GM12878 (cell line): Measurements from ENCODE around the gene SAP25. TPM values are rescaled to one million over a fixed set of nuclear protein-coding genes. Genes with fewer than 3 reads are reported as not detected.

Experiments
- ATAC-seq: fragments of 200-7000 bp; cut with Tn5 transposase; 3 replicates; pipeline ENCODE4 v1.9.1; 2020; ENCODE audit warnings: mild to moderate bottlenecking, moderate library complexity
- BruUV-seq: library from RNA; stranded (reverse); fragments of 400-500 nt; replicated peaks from 2 replicates; lab custom pipeline; 2021; lab: Mats Ljungman, UMichigan
- CTCF ChIA-PET: fragments of 300-600 bp; sonication (Branson Sonifier 250); formaldehyde crosslinking; extraction: SDS; loops from one replicate; lab custom pipeline; 2021; ENCODE audit warnings: inconsistent platforms; lab: Yijun Ruan, JAX
- POLR2A ChIA-PET: fragments of 350-600 bp; formaldehyde crosslinking; extraction: SDS; loops from one replicate; lab custom pipeline; 2021; ENCODE audit warnings: inconsistent platforms; lab: Charles Lee
- RAD21 ChIA-PET: fragments of 300-600 bp; sonication (Branson Sonifier 250); formaldehyde crosslinking; loops from one replicate; lab custom pipeline; 2023; ENCODE audit warnings: antibody characterized with exemption; ENCODE audit not compliant: unreplicated experiment; lab: Charles Lee
- SMC1A ChIA-PET: fragments of 300-600 bp; sonication (Branson Sonifier 250); formaldehyde crosslinking; loops from one replicate; lab custom pipeline; 2023; ENCODE audit not compliant: unreplicated experiment, uncharacterized antibody; lab: Charles Lee
- DNase-seq: peaks from one replicate; pipeline ENCODE4 v3.0.0-alpha.2; 2011; ENCODE audit warnings: low read depth, low spot score
- FAIRE-seq: peaks from 3 replicates; lab custom pipeline; 2011; peaks lifted over from hg19 to GRCh38; lab: Jason Lieb, UNC
- H2AFZ ChIP-seq: 2 replicates; pipeline ENCODE4 v1.6.0; 2011; ENCODE audit warnings: low read depth, low read length, control low read depth; ENCODE audit not compliant: control insufficient read depth
- H3K27ac ChIP-seq: 2 replicates; pipeline ENCODE4 v1.5.1; 2011; ENCODE audit warnings: control low read depth; ENCODE audit not compliant: control insufficient read depth, insufficient read depth
- H3K27me3 ChIP-seq, 2 experiments: replicated peaks in 1 of 2; 2 replicates each; pipeline versions ENCODE4 v1.6.0 to v1.6.1; 2011; ENCODE audit warnings: low read length in 1 of 2; ENCODE audit not compliant: control insufficient read depth in 2 of 2, insufficient read depth in 2 of 2
- H3K36me3 ChIP-seq, 2 experiments: 2 replicates each; pipeline ENCODE4 v1.5.1; 2011; ENCODE audit warnings: low read length in 1 of 2; ENCODE audit not compliant: control insufficient read depth in 2 of 2, insufficient read depth in 2 of 2
- H3K4me1 ChIP-seq: 2 replicates; pipeline ENCODE4 v1.6.1; 2011; ENCODE audit warnings: mild to moderate bottlenecking, low read length, moderate library complexity, mixed read lengths; ENCODE audit not compliant: control insufficient read depth, insufficient read depth
- H3K4me2 ChIP-seq: 2 replicates; pipeline ENCODE4 v1.6.0; 2011; ENCODE audit warnings: control low read depth; ENCODE audit not compliant: control insufficient read depth, insufficient read depth
- H3K4me3 ChIP-seq: fragments of 200-600 bp; sonication (generic); 2 replicates; pipeline ENCODE4 v1.5.1; 2016
- H3K79me2 ChIP-seq: 2 replicates; pipeline ENCODE4 v1.6.0; 2011; ENCODE audit warnings: low read length; ENCODE audit not compliant: control insufficient read depth, insufficient read depth
- H3K9ac ChIP-seq: 2 replicates; pipeline ENCODE4 v1.8.0; 2011; ENCODE audit warnings: low read length, control low read depth, mixed read lengths; ENCODE audit not compliant: control insufficient read depth, insufficient read depth
- H3K9me3 ChIP-seq: replicated peaks from 3 replicates; pipeline ENCODE4 v1.5.1; 2011; ENCODE audit warnings: mild to moderate bottlenecking, low read length; ENCODE audit not compliant: control insufficient read depth, insufficient read depth
- H4K20me1 ChIP-seq: 2 replicates; pipeline ENCODE4 v1.6.0; 2011; ENCODE audit not compliant: control insufficient read depth, insufficient read depth
- HCFC1 ChIP-seq: fragments of 150-350 bp; IDR thresholded peaks from 2 replicates; pipeline ENCODE4 v1.6.1; 2014; ENCODE audit warnings: low read length
- PAX5 ChIP-seq: IDR thresholded peaks from 2 replicates; pipeline ENCODE4 v1.6.1; 2011; ENCODE audit warnings: low read depth, low read length, borderline replicate concordance
- RAD21 ChIP-seq: IDR thresholded peaks from 2 replicates; pipeline ENCODE4 v1.6.1; 2011; ENCODE audit warnings: mild to moderate bottlenecking, low read depth, low read length, moderate library complexity; ENCODE audit not compliant: insufficient read depth
- RELA ChIP-seq: fragments of 450-650 bp; IDR thresholded peaks from 2 replicates; pipeline ENCODE4 v1.8.0; 2014; ENCODE audit warnings: borderline replicate concordance; ENCODE audit not compliant: partially characterized antibody
- RFX5 ChIP-seq: IDR thresholded peaks from 2 replicates; pipeline ENCODE4 v1.6.1; 2011; ENCODE audit warnings: low read depth, low read length, improper control_type of control experiment
- USF1 ChIP-seq: IDR thresholded peaks from 2 replicates; pipeline ENCODE4 v1.6.1; 2011; ENCODE audit warnings: borderline replicate concordance, low read depth, mild to moderate bottlenecking, moderate library complexity, mixed read lengths, low read length; ENCODE audit not compliant: insufficient read depth; ENCODE audit errors: extremely low read length
- WGBS: methylation state at CpG from one replicate; pipeline ENCODE4 v1.1.6; 2016; ENCODE audit warnings: low lambda C conversion rate; ENCODE audit not compliant: insufficient replicate concordance, insufficient coverage; ENCODE audit errors: missing lambda C conversion rate; 5-methylcytosine and 5-hydroxymethylcytosine counted together
- in situ Hi-C: fragments of 300-500 bp; cut with MboI; formaldehyde crosslinking; loops from 9 replicates; pipeline ENCODE4 v1.14.3; 2018; ENCODE audit warnings: mixed read lengths
- intact Hi-C: fragments of 100-400 bp; cut with micrococcal nuclease; formaldehyde crosslinking; loops from one replicate; pipeline ENCODE4 v1.14.2; 2022; ENCODE audit not compliant: unreplicated experiment
- polyA plus RNA-seq, 11 experiments: library from polyadenylated mRNA; depleted of rRNA in 4 of 11; unstranded in 6 of 11; stranded (reverse) in 5 of 11; fragments of >200 nt; fragmentation: Nextera tagmentation in 4 of 11; fragmentation: Illumina TruSeq in 1 of 11; extraction: Ambion mirVana in 4 of 11; extraction: Trizol in 1 of 11; gene quantifications; 1 replicate in 1 of 11; 2 replicates in 10 of 11; pipeline versions ENCODE4 v1.2.1 to v1.2.3, GENCODE V29; 2011 to 2016; ENCODE audit warnings: inconsistent platforms in 2 of 11, missing spikeins in 2 of 11, low read depth in 1 of 11
- total RNA-seq, 4 experiments: library from RNA; depleted of rRNA in 3 of 4; stranded (reverse); fragments of >200 nt in 3 of 4; fragmentation: Illumina TruSeq in 1 of 4; extraction: Trizol in 1 of 4; gene quantifications; 2 replicates each; pipeline versions ENCODE4 v1.2.1 to v1.2.3, GENCODE V29; 2013 to 2021
- TF ChIP-seq, protein P1 (sequence below): fragments of 450-650 bp; formaldehyde crosslinking; IDR thresholded peaks from 2 replicates; pipeline ENCODE4 v1.5.0; 2022; ENCODE audit warnings: mild to moderate bottlenecking, missing genetic modification characterization

Gene SAP25
- total and polyA plus RNA-seq, 10 of the 15 experiments (the other 5 are each of a cell fraction or from before 2014, with no cell fraction given) = 0.14 to 8.6 (median 1.1) TPM

GRCh38 chr7:100611983-100612729 is 38.5 kb upstream of the SAP25 start, which contains the start of gene MOSPD3 (continued):
- TF ChIP-seq RELA (no peak), USF1 (no peak), RAD21 (no peak), HCFC1 (peak; percentile 39; the same call in 1 of the 2 replicates)
- TF ChIP-seq, protein P1, sequence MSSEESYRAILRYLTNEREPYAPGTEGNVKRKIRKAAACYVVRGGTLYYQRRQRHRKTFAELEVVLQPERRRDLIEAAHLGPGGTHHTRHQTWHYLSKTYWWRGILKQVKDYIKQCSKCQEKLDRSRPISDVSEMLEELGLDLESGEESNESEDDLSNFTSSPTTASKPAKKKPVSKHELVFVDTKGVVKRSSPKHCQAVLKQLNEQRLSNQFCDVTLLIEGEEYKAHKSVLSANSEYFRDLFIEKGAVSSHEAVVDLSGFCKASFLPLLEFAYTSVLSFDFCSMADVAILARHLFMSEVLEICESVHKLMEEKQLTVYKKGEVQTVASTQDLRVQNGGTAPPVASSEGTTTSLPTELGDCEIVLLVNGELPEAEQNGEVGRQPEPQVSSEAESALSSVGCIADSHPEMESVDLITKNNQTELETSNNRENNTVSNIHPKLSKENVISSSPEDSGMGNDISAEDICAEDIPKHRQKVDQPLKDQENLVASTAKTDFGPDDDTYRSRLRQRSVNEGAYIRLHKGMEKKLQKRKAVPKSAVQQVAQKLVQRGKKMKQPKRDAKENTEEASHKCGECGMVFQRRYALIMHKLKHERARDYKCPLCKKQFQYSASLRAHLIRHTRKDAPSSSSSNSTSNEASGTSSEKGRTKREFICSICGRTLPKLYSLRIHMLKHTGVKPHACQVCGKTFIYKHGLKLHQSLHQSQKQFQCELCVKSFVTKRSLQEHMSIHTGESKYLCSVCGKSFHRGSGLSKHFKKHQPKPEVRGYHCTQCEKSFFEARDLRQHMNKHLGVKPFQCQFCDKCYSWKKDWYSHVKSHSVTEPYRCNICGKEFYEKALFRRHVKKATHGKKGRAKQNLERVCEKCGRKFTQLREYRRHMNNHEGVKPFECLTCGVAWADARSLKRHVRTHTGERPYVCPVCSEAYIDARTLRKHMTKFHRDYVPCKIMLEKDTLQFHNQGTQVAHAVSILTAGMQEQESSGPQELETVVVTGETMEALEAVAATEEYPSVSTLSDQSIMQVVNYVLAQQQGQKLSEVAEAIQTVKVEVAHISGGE (CRISPR knock-in tag) = no peak

DNA sequence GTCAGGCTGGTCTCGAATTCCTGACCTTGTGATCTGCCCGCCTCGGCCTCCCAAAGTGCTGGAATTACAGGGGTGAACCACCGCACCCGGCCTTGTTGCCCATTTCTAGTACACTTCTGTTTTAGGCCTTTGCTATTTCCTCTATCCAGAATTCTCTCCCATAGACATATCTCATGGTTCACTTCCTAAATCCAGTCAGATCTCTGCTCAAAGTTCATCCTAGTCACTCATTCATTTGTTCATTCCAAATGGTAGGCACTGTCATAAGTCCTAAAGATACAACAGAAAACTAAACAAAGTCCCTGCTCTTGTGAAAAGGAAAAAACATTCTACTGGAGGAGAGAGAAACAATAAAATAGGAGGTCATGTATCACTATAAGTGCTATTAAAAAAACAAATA is 36.3 kb upstream of the SAP25 start:
- H3K4me2 ChIP-seq = no peak overlapping the region
- in situ Hi-C loops = no loop called here
- no peaks in the 10 kb centered on the region for H3K36me3 ChIP-seq
- FAIRE-seq (no peak), DNase-seq (no peak), ATAC-seq (no peak)
- H2AFZ ChIP-seq = no peak overlapping the region
- ChIA-PET POLR2A (no interaction called here), SMC1A (no interaction called here), CTCF (interaction anchor here (0.8 to 1.0 kb wide), 2 partner anchors 82 to 83 kb away, joined by 3 read pairs; no protein-coding TSS in a partner anchor), RAD21 (no interaction called here)
- BruUV-seq = no TSS peak
- peaks cover 10% of the 10 kb centered on the region for H3K4me1 ChIP-seq
- H3K9ac ChIP-seq = no peak overlapping the region
- no peaks in the 10 kb centered on the region for H3K79me2 ChIP-seq
- 44% methylated on average over 5 of the region's 5 CpGs for WGBS
- H3K4me3 ChIP-seq = no peak overlapping the region
- peaks cover 3 to 5% of the 10 kb centered on the region in 2 experiments; a peak in 3 of 4 replicates for H3K27me3 ChIP-seq
- no peaks in the 10 kb centered on the region for H4K20me1 ChIP-seq
- no peaks in the 10 kb centered on the region for H3K9me3 ChIP-seq
- no peak overlapping the region for H3K27ac ChIP-seq
- intact Hi-C loops = loop anchor here (5.0 kb wide), 1 partner anchor 87 kb away; no protein-coding TSS in a partner anchor
- TF ChIP-seq PAX5 (no peak), RFX5 (no peak)
